Astrocyte (in vitro differentiated cells and primary cell): ENCODE results near the gene ZNF566. TPM values are rescaled to one million over a fixed set of nuclear protein-coding genes. Genes with fewer than 3 reads are reported as not detected.

Source experiments
- DNase-seq: peaks from one replicate; pipeline ENCODE4 v3.0.0-alpha.2; 2010; ENCODE audit warnings: low read depth
- FAIRE-seq: peaks from 2 replicates; lab custom pipeline; 2011; peaks lifted over from hg19 to GRCh38; lab: Jason Lieb, UNC
- H2AFZ ChIP-seq: 2 replicates; pipeline ENCODE4 v1.6.0; 2012; ENCODE audit warnings: low read depth, low read length, inconsistent platforms
- H3K27ac ChIP-seq: 2 replicates; pipeline ENCODE4 v1.5.1; 2011; ENCODE audit warnings: low read depth, low read length, inconsistent platforms
- H3K27me3 ChIP-seq: 2 replicates; pipeline ENCODE4 v1.6.0; 2011; ENCODE audit warnings: low read length, inconsistent platforms; ENCODE audit not compliant: insufficient read depth
- H3K36me3 ChIP-seq: 2 replicates; pipeline ENCODE4 v1.5.1; 2011; ENCODE audit warnings: low read length, inconsistent platforms; ENCODE audit not compliant: insufficient read depth
- H3K4me1 ChIP-seq: 2 replicates; pipeline ENCODE4 v1.5.1; 2011; ENCODE audit warnings: low read length, inconsistent platforms; ENCODE audit not compliant: insufficient read depth
- H3K4me2 ChIP-seq: 2 replicates; pipeline ENCODE4 v1.6.0; 2012; ENCODE audit warnings: low read length, inconsistent platforms
- H3K4me3 ChIP-seq: 2 replicates; pipeline ENCODE4 v1.5.1; 2011; ENCODE audit warnings: low read depth, mild to moderate bottlenecking, low read length, inconsistent platforms; ENCODE audit not compliant: insufficient read depth
- H3K79me2 ChIP-seq: 2 replicates; pipeline ENCODE4 v1.6.0; 2012; ENCODE audit warnings: mild to moderate bottlenecking, low read length, inconsistent platforms; ENCODE audit not compliant: insufficient read depth
- H3K9ac ChIP-seq: 2 replicates; pipeline ENCODE4 v1.6.0; 2012; ENCODE audit warnings: mild to moderate bottlenecking, low read length, inconsistent platforms
- H3K9me3 ChIP-seq: 2 replicates; pipeline ENCODE4 v1.5.1; 2012; ENCODE audit warnings: low read depth, mild to moderate bottlenecking, low read length, inconsistent platforms; ENCODE audit not compliant: insufficient read depth
- H4K20me1 ChIP-seq: 2 replicates; pipeline ENCODE4 v1.6.0; 2012; ENCODE audit warnings: low read length, inconsistent platforms; ENCODE audit not compliant: insufficient read depth
- H3K27ac Mint-ChIP-seq: one replicate; pipeline ENCODE4 v1.8.0; 2021; ENCODE audit warnings: mild to moderate bottlenecking, mixed read lengths; ENCODE audit not compliant: unreplicated experiment
- H3K27me3 Mint-ChIP-seq: one replicate; pipeline ENCODE4 v1.8.0; 2021; ENCODE audit warnings: low read depth, mixed read lengths; ENCODE audit not compliant: unreplicated experiment
- H3K36me3 Mint-ChIP-seq: one replicate; pipeline ENCODE4 v1.8.0; 2021; ENCODE audit warnings: low read depth, mixed read lengths; ENCODE audit not compliant: unreplicated experiment
- H3K4me1 Mint-ChIP-seq: one replicate; pipeline ENCODE4 v1.8.0; 2021; ENCODE audit warnings: low read depth, mixed read lengths; ENCODE audit not compliant: unreplicated experiment
- H3K4me3 Mint-ChIP-seq: one replicate; pipeline ENCODE4 v1.8.0; 2021; ENCODE audit warnings: mild to moderate bottlenecking, moderate library complexity, mixed read lengths; ENCODE audit not compliant: unreplicated experiment
- H3K9me3 Mint-ChIP-seq: one replicate; pipeline ENCODE4 v1.8.0; 2021; ENCODE audit warnings: mild to moderate bottlenecking, mixed read lengths; ENCODE audit not compliant: unreplicated experiment
- CTCF ChIP-seq: IDR thresholded peaks from 2 replicates; pipeline ENCODE4 v1.5.1; 2011; ENCODE audit warnings: low read depth, mild to moderate bottlenecking, inconsistent platforms, low read length, moderate library complexity; ENCODE audit not compliant: insufficient read depth
- EZH2 ChIP-seq: IDR thresholded peaks from 2 replicates; pipeline ENCODE4 v1.6.1; 2012; ENCODE audit warnings: mild to moderate bottlenecking, low read length, inconsistent platforms; ENCODE audit not compliant: insufficient read depth
- total RNA-seq: library from RNA; stranded (reverse); gene quantifications from 2 replicates; pipeline ENCODE4 v1.2.1, GENCODE V29; 2021

Gene ZNF566
- total RNA-seq, 1 donor from 2014 or later, result 16.0 TPM

GRCh38 chr19:36423925-36424324 lies 65.4 kb downstream of the ZNF566 start:
- Histone ChIP-seq H2AFZ (no peak overlapping the region), H3K9ac (no peak overlapping the region), H4K20me1 (no peaks in the 10 kb centered on the region), H3K4me3 (no peak overlapping the region), H3K9me3 (peaks cover 11% of the 10 kb centered on the region), H3K27me3 (no peaks in the 10 kb centered on the region), H3K4me1 (no peaks in the 10 kb centered on the region), H3K4me2 (no peak overlapping the region), H3K27ac (no peak overlapping the region), H3K79me2 (no peaks in the 10 kb centered on the region), H3K36me3 (no peaks in the 10 kb centered on the region)
- FAIRE-seq (no peak), DNase-seq (no peak)
- H3K4me1 Mint-ChIP-seq, result peaks cover 2% of the 10 kb centered on the region
- no peak overlapping the region for H3K4me3 Mint-ChIP-seq
- H3K27ac Mint-ChIP-seq, result no peak overlapping the region
- peaks cover 8% of the 10 kb centered on the region for H3K36me3 Mint-ChIP-seq
- peaks cover 37% of the 10 kb centered on the region for H3K9me3 Mint-ChIP-seq
- TF ChIP-seq CTCF (no peak), EZH2 (no peak)
- peaks cover 4% of the 10 kb centered on the region for H3K27me3 Mint-ChIP-seq

- no peaks in the 10 kb centered on the region for H3K27me3 ChIP-seq
- H3K27ac ChIP-seq, result no peak overlapping the region
- H3K4me3 Mint-ChIP-seq, result peak overlapping the region; percentile 1
- H3K9me3 Mint-ChIP-seq, result peaks cover 39% of the 10 kb centered on the region
- peak overlapping the region; percentile 31 for H3K27ac Mint-ChIP-seq
- peaks cover 8% of the 10 kb centered on the region for H3K9me3 ChIP-seq
- H3K27me3 Mint-ChIP-seq, result peaks cover 4% of the 10 kb centered on the region
- H3K9ac ChIP-seq, result peak overlapping the region; percentile 31
- peaks cover 5% of the 10 kb centered on the region for H3K4me1 ChIP-seq
- DNase-seq (peak; percentile 14), FAIRE-seq (no peak)
- H3K79me2 ChIP-seq, result peaks cover 12% of the 10 kb centered on the region
- H3K36me3 Mint-ChIP-seq, result peaks cover 18% of the 10 kb centered on the region
- TF ChIP-seq CTCF, result no peak
- TF ChIP-seq EZH2, result no peak
- H3K36me3 ChIP-seq, result no peaks in the 10 kb centered on the region
- H2AFZ ChIP-seq, result peak overlapping the region; percentile 83
- peaks cover 6% of the 10 kb centered on the region for H3K4me1 Mint-ChIP-seq
- peak overlapping the region; percentile 82 for H3K4me2 ChIP-seq
- peak overlapping the region; percentile 50 for H3K4me3 ChIP-seq
- H4K20me1 ChIP-seq, result no peaks in the 10 kb centered on the region
Observed at GRCh38 chr19:36421749-36422481, 67.4 kb downstream of the ZNF566 start.
